HEK293 (cell line): ENCODE data around the gene CYP24A1.
A peak's percentile ranks its signal among the peaks of the same experiment; 100 is the strongest.

Experiments used
- CTCF ChIA-PET: fragments of 350-600 bp; formaldehyde crosslinking; extraction: SDS; loops from one replicate; lab custom pipeline; 2021; ENCODE audit warnings: antibody characterized with exemption; lab: Yijun Ruan, JAX
- POLR2A ChIA-PET: fragments of 300-600 bp; formaldehyde crosslinking; extraction: SDS; loops from one replicate; lab custom pipeline; 2020; ENCODE audit warnings: antibody characterized with exemption, inconsistent platforms; lab: Yijun Ruan, JAX
- H3K27ac ChIP-seq: fragments of 200-500 bp; sonication (Bioruptor generic); 2 replicates; pipeline ENCODE4 v1.5.1; 2014; ENCODE audit warnings: low read depth, low read length, control low read depth, inconsistent platforms; ENCODE audit errors: extremely low read depth
- H3K36me3 ChIP-seq, 2 experiments: fragments of 200-500 bp in 1 of 2; sonication (Bioruptor generic) in 1 of 2; 1 replicate in 1 of 2; 2 replicates in 1 of 2; pipeline ENCODE4 v1.5.1; 2014 to 2017; ENCODE audit warnings: inconsistent platforms in 2 of 2, low read length in 2 of 2; ENCODE audit not compliant: control insufficient read depth in 2 of 2, insufficient read depth in 1 of 2
- H3K4me1 ChIP-seq: fragments of 200-500 bp; sonication (Bioruptor generic); 2 replicates; pipeline ENCODE4 v1.5.1; 2014; ENCODE audit warnings: mild to moderate bottlenecking, low read length, inconsistent platforms; ENCODE audit not compliant: control insufficient read depth, insufficient read depth
- H3K4me3 ChIP-seq: 2 replicates; pipeline ENCODE4 v1.5.1; 2011; ENCODE audit warnings: low read depth, mild to moderate bottlenecking, control low read depth, low read length, moderate library complexity
- H3K9me3 ChIP-seq: fragments of 200-500 bp; sonication (Bioruptor generic); 2 replicates; pipeline ENCODE4 v1.5.1; 2014; ENCODE audit warnings: low read depth, low read length, inconsistent platforms; ENCODE audit not compliant: control insufficient read depth, insufficient read depth
- ATF2 ChIP-seq: fragments of 450-650 bp; formaldehyde crosslinking; IDR thresholded peaks from 2 replicates; pipeline ENCODE4 v1.5.1; 2016; ENCODE audit warnings: missing biosample characterization, missing genetic modification characterization, low read depth
- FEZF1 ChIP-seq: fragments of 450-650 bp; formaldehyde crosslinking; IDR thresholded peaks from 2 replicates; pipeline ENCODE4 v1.5.1; 2016; ENCODE audit warnings: missing biosample characterization, missing genetic modification characterization
- HOXA7 ChIP-seq: sonication (generic); formaldehyde crosslinking; IDR thresholded peaks from 2 replicates; pipeline ENCODE4 v1.8.1; 2022; ENCODE audit warnings: missing genetic modification reagents, borderline replicate concordance
- SP7 ChIP-seq: fragments of 450-650 bp; formaldehyde crosslinking; IDR thresholded peaks from 2 replicates; pipeline ENCODE4 v1.5.1; 2016; ENCODE audit warnings: missing biosample characterization, missing genetic modification characterization
- YY1 ChIP-seq: fragments of 450-650 bp; formaldehyde crosslinking; IDR thresholded peaks from 2 replicates; pipeline ENCODE4 v1.5.1; 2018; ENCODE audit warnings: missing biosample characterization, missing genetic modification characterization
- ZBTB20 ChIP-seq: fragments of 450-650 bp; formaldehyde crosslinking; IDR thresholded peaks from 2 replicates; pipeline ENCODE4 v1.5.1; 2016; ENCODE audit warnings: missing biosample characterization, missing genetic modification characterization
- ZEB2 ChIP-seq: fragments of 450-650 bp; formaldehyde crosslinking; IDR thresholded peaks from 2 replicates; pipeline ENCODE4 v1.5.1; 2016; ENCODE audit warnings: missing biosample characterization, missing genetic modification characterization
- ZNF324 ChIP-seq: fragments of 450-650 bp; formaldehyde crosslinking; IDR thresholded peaks from 2 replicates; pipeline ENCODE4 v1.5.1; 2016; ENCODE audit warnings: missing biosample characterization, missing genetic modification characterization
- ZNF639 ChIP-seq: fragments of 450-650 bp; formaldehyde crosslinking; IDR thresholded peaks from 2 replicates; pipeline ENCODE4 v1.5.1; 2016; ENCODE audit warnings: missing biosample characterization, missing genetic modification characterization
- ZNF747 ChIP-seq: fragments of 450-650 bp; formaldehyde crosslinking; IDR thresholded peaks from 2 replicates; pipeline ENCODE4 v1.5.1; 2016; ENCODE audit warnings: missing biosample characterization, missing genetic modification characterization
- TF ChIP-seq, protein P1 (sequence below): fragments of 450-650 bp; formaldehyde crosslinking; IDR thresholded peaks from 2 replicates; pipeline ENCODE4 v1.5.1; 2016; ENCODE audit warnings: missing biosample characterization, missing genetic modification characterization
- TF ChIP-seq, protein P2 (sequence below): fragments of 450-650 bp; formaldehyde crosslinking; IDR thresholded peaks from 2 replicates; pipeline ENCODE4 v1.5.1; 2016; ENCODE audit warnings: missing biosample characterization, missing genetic modification characterization

The CYP24A1 gene

DNA sequence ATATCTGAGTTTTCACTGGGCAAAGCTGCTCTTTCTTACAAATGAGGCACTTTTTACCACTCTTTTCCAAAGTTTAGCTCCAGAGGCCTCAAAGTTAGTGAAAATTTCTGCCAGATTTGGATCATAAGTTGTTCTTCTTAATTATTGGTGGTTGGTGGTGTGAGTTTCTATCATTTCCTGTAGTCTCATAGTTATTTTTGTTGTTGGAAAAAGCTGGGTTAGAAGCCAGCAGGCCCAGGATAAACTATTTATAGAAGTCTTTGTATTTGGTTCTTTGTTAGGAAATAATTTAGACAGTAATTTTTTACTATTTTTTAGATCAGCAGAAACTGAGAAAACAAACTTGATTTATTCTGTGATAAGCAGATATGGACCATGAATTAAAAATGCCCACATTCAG lies 44.7 kb upstream of the CYP24A1 start:
- H3K9me3 ChIP-seq = no peaks in the 10 kb centered on the region
- ChIA-PET CTCF (interaction anchor here (1.4 to 2.0 kb wide), 4 partner anchors 10 to 430 kb away, joined by 3 to 12 read pairs (median 9); partner anchors contain the start of gene PFDN4), POLR2A (no interaction called here)
- TF ChIP-seq ZEB2 (tag by site-specific recombination) (no peak), ZNF747 (tag by site-specific recombination) (no peak), FEZF1 (tag by site-specific recombination) (no peak), ZNF639 (tag by site-specific recombination) (no peak)
- TF ChIP-seq, protein P1, sequence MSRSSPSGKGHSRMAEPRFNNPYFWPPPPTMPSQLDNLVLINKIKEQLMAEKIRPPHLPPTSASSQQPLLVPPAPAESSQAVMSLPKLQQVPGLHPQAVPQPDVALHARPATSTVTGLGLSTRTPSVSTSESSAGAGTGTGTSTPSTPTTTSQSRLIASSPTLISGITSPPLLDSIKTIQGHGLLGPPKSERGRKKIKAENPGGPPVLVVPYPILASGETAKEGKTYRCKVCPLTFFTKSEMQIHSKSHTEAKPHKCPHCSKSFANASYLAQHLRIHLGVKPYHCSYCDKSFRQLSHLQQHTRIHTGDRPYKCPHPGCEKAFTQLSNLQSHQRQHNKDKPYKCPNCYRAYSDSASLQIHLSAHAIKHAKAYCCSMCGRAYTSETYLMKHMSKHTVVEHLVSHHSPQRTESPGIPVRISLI = no peak
- peaks cover 5 to 37% of the 10 kb centered on the region in 2 experiments; a peak in 2 of 3 replicates for H3K36me3 ChIP-seq
- H3K27ac ChIP-seq = no peak overlapping the region
- no peaks in the 10 kb centered on the region for H3K4me1 ChIP-seq
- no peak overlapping the region for H3K4me3 ChIP-seq

DNA sequence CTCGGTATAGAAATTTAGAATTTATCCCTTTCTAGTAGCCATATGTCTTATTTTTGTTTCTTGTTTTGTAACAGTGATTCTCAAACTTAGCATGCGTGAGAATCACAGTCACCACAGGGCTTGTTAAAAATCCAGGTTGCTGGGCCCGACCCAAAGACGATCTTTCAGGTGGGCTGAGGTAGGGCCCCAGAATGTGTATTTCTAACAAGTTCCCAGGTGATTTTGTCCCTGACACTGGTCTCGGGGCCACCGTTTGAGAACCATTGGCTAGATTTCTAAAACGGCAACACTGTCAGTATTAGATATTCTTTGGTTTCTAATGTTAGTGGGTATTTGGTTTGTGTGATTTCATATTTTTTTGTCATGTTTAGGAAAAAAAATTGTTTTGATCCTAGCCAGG lies 44.0 kb upstream of the CYP24A1 start:
- no peak overlapping the region for H3K27ac ChIP-seq
- peaks cover 5 to 37% of the 10 kb centered on the region in 2 experiments; a peak in 2 of 3 replicates for H3K36me3 ChIP-seq
- no peaks in the 10 kb centered on the region for H3K4me1 ChIP-seq
- CTCF ChIA-PET = interaction anchor here (1.5 kb wide), 1 partner anchor 19 kb away, joined by 3 read pairs; no protein-coding TSS in a partner anchor
- H3K4me3 ChIP-seq = no peak overlapping the region
- H3K9me3 ChIP-seq = no peaks in the 10 kb centered on the region
- POLR2A ChIA-PET = no interaction called here
- TF ChIP-seq, protein P2, sequence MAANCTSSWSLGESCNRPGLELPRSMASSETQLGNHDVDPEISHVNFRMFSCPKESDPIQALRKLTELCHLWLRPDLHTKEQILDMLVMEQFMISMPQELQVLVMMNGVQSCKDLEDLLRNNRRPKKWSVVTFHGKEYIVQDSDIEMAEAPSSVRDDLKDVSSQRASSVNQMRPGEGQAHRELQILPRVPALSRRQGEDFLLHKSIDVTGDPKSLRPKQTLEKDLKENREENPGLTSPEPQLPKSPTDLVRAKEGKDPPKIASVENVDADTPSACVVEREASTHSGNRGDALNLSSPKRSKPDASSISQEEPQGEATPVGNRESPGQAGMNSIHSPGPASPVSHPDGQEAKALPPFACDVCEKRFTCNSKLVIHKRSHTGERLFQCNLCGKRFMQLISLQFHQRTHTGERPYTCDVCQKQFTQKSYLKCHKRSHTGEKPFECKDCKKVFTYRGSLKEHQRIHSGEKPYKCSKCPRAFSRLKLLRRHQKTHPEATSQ (tag by site-specific recombination) = no peak
- TF ChIP-seq ZBTB20 (tag by site-specific recombination) = peak; percentile 68
- no peak for TF ChIP-seq ZNF324 (tag by site-specific recombination)
- TF ChIP-seq HOXA7 (CRISPR knock-in tag) = no peak

DNA sequence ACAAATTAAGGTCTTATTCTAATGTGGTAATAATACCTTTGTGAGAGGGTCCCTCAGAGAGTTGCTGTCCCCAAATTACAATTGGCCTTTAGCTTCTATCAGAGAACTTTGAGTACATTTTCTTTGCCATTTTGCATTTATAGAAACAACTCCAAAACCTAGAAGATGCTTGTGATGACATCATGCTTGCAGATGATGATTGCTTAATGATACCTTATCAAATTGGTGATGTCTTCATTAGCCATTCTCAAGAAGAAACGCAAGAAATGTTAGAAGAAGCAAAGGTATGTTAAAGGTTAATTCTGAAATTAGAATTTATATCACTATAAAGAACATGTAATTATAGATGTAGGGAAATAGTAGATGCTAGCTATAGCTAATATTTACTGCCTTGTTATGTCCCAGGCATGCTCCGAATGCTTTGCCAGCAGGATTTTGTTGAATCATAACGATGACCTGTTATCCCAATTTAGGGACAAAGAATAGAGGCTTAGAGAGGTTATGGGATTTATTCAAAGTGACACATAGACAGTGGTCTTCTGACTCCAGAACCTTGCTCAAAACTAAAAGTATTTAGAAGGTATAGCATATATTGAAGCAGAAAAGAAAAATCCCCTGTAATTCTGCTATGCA lies 41.5 kb upstream of the CYP24A1 start:
- POLR2A ChIA-PET = no interaction called here
- peaks cover 5 to 50% of the 10 kb centered on the region in 2 experiments; a peak in 2 of 3 replicates for H3K36me3 ChIP-seq
- CTCF ChIA-PET = interaction anchor here (1.5 to 2.4 kb wide), 3 partner anchors 112 to 433 kb away, joined by 5 to 6 read pairs (median 6); no protein-coding TSS in a partner anchor
- peak; percentile 54 for TF ChIP-seq SP7 (tag by site-specific recombination)
- no peak for TF ChIP-seq YY1
- peak; percentile 53; the same call in 1 of the 2 replicates for TF ChIP-seq ATF2
- H3K4me1 ChIP-seq = no peaks in the 10 kb centered on the region
- no peak overlapping the region for H3K4me3 ChIP-seq
- no peaks in the 10 kb centered on the region for H3K9me3 ChIP-seq
- H3K27ac ChIP-seq = no peak overlapping the region
